ENCODE measurements around the gene RAB8B.

DNA sequence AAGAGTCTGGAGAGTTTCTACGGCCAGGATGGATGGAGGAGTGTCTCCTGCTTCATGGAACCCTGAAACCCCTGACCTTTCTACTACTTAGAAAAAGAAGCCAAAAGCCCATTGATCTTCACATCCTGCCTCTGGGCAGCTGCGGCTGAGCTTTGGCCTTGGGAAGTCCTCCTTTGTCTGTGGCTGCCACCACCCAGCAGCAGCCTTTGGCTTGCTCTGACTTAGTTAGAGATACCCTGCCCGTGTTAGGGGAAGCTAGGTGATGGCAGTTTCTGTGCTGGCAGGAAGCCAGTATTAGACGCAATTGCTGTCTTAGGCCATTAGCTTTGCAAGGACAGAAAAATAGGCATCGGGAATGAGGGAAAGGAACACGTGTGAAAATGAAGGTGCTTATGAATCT lies 106.8 kb downstream of the RAB8B start:
- TF ChIP-seq, protein P1, sequence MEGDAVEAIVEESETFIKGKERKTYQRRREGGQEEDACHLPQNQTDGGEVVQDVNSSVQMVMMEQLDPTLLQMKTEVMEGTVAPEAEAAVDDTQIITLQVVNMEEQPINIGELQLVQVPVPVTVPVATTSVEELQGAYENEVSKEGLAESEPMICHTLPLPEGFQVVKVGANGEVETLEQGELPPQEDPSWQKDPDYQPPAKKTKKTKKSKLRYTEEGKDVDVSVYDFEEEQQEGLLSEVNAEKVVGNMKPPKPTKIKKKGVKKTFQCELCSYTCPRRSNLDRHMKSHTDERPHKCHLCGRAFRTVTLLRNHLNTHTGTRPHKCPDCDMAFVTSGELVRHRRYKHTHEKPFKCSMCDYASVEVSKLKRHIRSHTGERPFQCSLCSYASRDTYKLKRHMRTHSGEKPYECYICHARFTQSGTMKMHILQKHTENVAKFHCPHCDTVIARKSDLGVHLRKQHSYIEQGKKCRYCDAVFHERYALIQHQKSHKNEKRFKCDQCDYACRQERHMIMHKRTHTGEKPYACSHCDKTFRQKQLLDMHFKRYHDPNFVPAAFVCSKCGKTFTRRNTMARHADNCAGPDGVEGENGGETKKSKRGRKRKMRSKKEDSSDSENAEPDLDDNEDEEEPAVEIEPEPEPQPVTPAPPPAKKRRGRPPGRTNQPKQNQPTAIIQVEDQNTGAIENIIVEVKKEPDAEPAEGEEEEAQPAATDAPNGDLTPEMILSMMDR (IDR thresholded peaks at IDR 0.05 in 4 of 5, conservative IDR thresholded peaks at IDR 0.05 in 1 of 5) = no peak
- no peak for TF ChIP-seq POLR2A (IDR thresholded peaks at IDR 0.05)
